GM12873 (cell line): ENCODE measurements around the gene MYG1.

Source experiments
- CTCF ChIP-seq: IDR thresholded peaks from 2 replicates; pipeline ENCODE4 v1.5.1; 2012; ENCODE audit warnings: low read depth, mild to moderate bottlenecking, moderate library complexity, low read length, control low read depth; ENCODE audit not compliant: insufficient read depth; ENCODE audit errors: missing control alignments

Gene MYG1

GRCh38 chr12:53258541-53259539 lies 40.7 kb upstream of the MYG1 start:
- TF ChIP-seq CTCF, result no peak

GRCh38 chr12:53259891-53260290 lies 39.6 kb upstream of the MYG1 start:
- TF ChIP-seq CTCF, result no peak

DNA sequence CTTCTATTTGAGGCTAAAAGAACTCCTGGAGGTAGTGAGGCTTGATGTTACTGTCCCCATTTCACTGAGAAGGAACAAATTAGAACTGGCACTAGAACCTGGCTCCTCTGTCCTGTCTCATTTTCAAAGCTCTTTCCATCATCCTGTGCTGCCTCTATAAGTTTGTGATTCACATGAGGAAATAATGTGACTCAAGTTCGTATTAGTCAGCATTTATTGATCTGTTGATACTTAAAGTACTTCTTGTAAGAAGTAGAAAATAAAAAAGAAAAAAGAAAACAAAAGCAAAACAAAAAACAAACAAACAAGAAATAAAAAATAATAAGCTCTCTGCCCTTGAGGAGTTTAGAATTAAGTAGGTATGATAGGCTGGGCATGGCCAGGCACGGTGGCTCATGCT lies 33.7 kb upstream of the MYG1 start:
- TF ChIP-seq CTCF, result no peak

DNA sequence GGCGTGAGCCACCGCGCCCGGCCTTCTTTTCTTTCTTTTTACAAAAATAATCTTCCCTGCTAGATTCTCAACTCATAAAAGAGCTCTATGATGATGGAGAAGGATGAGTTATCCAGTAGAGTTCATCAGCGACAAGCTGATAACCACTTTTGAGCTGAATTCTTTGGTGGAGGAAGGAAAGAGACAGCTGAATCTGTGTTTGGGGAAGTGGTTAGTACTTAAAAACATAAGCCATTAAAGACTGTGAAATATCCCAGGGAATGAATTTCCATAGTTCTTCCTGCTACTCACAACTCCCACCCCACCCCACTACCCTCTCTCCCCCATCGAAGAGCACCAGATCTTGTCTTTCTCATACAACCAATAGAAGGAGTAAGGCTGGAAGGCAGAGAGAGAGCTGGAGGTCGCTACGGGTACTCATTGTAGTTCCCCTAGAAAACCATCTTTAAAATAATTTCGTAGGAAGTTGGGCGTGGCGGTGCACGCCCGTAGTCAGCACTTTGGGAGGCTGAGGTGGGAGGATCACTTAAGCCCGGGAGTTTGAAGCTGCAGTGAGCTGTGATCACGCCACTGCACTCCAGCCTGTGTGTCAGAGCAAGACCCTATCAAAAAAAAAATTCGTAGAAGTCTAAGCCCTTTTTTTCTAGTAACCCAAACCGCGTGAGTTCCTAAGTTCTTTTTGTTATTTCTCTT lies 32.0 kb upstream of the MYG1 start:
- no peak for TF ChIP-seq CTCF

DNA sequence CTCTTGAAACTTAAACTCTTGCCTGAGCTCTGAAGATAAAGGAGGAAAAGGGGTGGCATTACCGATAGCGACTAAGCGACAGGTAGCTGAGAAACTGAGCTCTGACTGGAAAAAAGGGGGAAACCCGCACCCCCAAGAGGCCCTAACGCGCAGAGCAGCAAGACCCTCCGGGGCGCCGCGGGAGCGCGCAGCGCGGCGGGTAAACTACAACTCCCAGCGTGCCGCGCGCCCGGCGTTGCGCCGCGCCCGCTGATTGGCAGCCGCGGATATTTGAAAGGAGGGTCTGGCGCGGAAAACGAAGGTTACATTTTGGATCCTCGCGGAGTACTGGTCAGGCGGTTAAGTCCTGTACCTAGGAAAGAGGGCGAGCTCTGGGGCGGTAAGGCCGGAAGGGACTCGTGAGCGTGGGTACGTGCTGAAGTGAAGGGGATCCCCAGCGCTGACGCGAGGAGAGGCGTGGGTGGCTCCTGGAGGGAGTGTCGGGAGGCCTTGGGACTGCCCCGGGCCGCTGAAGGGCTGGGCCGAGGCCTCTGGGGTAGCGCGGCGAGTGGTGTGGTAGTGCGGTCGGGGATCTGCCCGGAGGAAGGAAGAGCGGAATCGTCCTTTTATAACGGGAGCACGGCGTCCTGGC lies 31.4 kb upstream of the MYG1 start, which contains the start of gene ESPL1:
Gene ESPL1 (plus strand): TSS at position 301 of the 631 bp plus-strand sequence. CDS start 468 bp downstream, outside the sequence.
- TF ChIP-seq CTCF, result peak; percentile 60

DNA sequence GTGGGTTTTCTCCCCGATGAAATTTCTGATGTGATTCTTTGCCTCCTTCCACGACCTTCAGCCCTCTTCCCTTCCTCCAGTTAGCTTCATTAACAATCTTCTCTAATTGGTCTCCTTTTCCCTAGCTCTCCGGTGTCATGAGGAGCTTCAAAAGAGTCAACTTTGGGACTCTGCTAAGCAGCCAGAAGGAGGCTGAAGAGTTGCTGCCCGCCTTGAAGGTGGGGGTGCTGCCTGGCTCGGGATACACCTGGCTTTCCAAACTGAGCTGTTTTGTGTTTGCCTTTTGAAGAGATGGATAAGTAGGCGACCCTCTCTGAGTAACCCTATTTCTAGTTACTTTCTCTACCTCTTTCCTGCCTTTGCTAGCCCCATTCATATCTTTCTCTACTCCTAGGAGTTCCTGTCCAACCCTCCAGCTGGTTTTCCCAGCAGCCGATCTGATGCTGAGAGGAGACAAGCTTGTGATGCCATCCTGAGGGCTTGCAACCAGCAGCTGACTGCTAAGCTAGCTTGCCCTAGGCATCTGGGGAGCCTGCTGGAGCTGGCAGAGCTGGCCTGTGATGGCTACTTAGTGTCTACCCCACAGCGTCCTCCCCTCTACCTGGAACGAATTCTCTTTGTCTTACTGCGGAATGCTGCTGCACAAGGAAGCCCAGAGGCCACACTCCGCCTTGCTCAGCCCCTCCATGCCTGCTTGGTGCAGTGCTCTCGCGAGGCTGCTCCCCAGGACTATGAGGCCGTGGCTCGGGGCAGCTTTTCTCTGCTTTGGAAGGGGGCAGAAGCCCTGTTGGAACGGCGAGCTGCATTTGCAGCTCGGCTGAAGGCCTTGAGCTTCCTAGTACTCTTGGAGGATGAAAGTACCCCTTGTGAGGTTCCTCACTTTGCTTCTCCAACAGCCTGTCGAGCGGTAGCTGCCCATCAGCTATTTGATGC lies 30.6 kb upstream of the MYG1 start:
- TF ChIP-seq CTCF, result no peak
